T-cell (primary cell): ENCODE results near the gene IDI2. TPM values are rescaled to one million over a fixed set of nuclear protein-coding genes. Genes with fewer than 3 reads are reported as not detected.

Experiments
- ATAC-seq, 4 experiments: fragments of 200-7000 bp in 3 of 4; fragments of 150-1000 bp in 1 of 4; cut with Tn5 transposase; replicated peaks in 1 of 4; 1 replicate in 3 of 4; 2 replicates in 1 of 4; pipeline ENCODE4 v1.10.0; 2021; ENCODE audit warnings: moderate library complexity in 3 of 4, mild to moderate bottlenecking in 2 of 4, moderate number of reproducible peaks in 1 of 4
- CTCF ChIA-PET, 2 donors: fragments of 300-600 bp; sonication (Branson Sonifier 250); formaldehyde crosslinking; loops; one replicate each; lab custom pipeline; 2022; ENCODE audit warnings: antibody characterized with exemption in 2 of 2; lab: Charles Lee
- POLR2A ChIA-PET, 2 donors: fragments of 300-600 bp; sonication (Branson Sonifier 250); formaldehyde crosslinking; loops; one replicate each; lab custom pipeline; 2022; ENCODE audit warnings: antibody characterized with exemption in 2 of 2; lab: Charles Lee
- DNase-seq, 35 experiments: peaks; one replicate each; pipeline versions ENCODE4 v3.0.0 to v3.0.0-alpha.2; 2013 to 2023
- H3K27ac ChIP-seq: one replicate; pipeline ENCODE4 v1.5.1; 2013; ENCODE audit warnings: low read length
- H3K27me3 ChIP-seq, 2 experiments: replicated peaks in 1 of 2; 1 replicate in 1 of 2; 2 replicates in 1 of 2; pipeline versions ENCODE4 v1.6.1 to v1.7.0; 2013; ENCODE audit warnings: low read length in 1 of 2, mixed read lengths in 1 of 2; ENCODE audit not compliant: control insufficient read depth in 2 of 2, insufficient read depth in 2 of 2; ENCODE audit errors: extremely low read depth in 1 of 2
- H3K36me3 ChIP-seq, 2 donors: 1 replicate in 1 of 2; 2 replicates in 1 of 2; pipeline versions ENCODE4 v1.6.1 to v1.7.0; 2013; ENCODE audit warnings: low read length in 1 of 2; ENCODE audit not compliant: control insufficient read depth in 2 of 2, insufficient read depth in 1 of 2; ENCODE audit errors: extremely low read depth in 1 of 2
- H3K4me1 ChIP-seq, 2 experiments: 1 replicate in 1 of 2; 2 replicates in 1 of 2; pipeline versions ENCODE4 v1.6.1 to v1.7.0; 2013; ENCODE audit warnings: low read length in 2 of 2, mixed read lengths in 1 of 2; ENCODE audit not compliant: insufficient read depth in 2 of 2, control insufficient read depth in 1 of 2; ENCODE audit errors: extremely low read depth in 1 of 2
- H3K4me3 ChIP-seq, 2 donors: 1 replicate in 1 of 2; 2 replicates in 1 of 2; pipeline versions ENCODE4 v1.5.1 to v1.7.0; 2013; ENCODE audit warnings: mild to moderate bottlenecking in 2 of 2, low read length in 1 of 2, moderate library complexity in 1 of 2; ENCODE audit not compliant: control insufficient read depth in 1 of 2; ENCODE audit errors: extremely low read depth in 1 of 2
- H3K9me3 ChIP-seq: 2 replicates; pipeline ENCODE4 v1.7.0; 2013
- H3K27ac Mint-ChIP-seq, 2 donors: one replicate each; pipeline ENCODE4 v1.8.0; 2020 to 2021; ENCODE audit warnings: mild to moderate bottlenecking in 2 of 2, mixed read lengths in 2 of 2
- H3K27me3 Mint-ChIP-seq, 2 donors: one replicate each; pipeline ENCODE4 v1.8.0; 2021 to 2022; ENCODE audit warnings: mixed read lengths in 2 of 2
- H3K36me3 Mint-ChIP-seq: one replicate; pipeline ENCODE4 v1.8.0; 2021; ENCODE audit warnings: mixed read lengths
- H3K4me1 Mint-ChIP-seq, 3 donors: one replicate each; pipeline ENCODE4 v1.8.0; 2020 to 2022; ENCODE audit warnings: mixed read lengths in 3 of 3, mild to moderate bottlenecking in 1 of 3
- H3K4me3 Mint-ChIP-seq, 3 donors: one replicate each; pipeline ENCODE4 v1.8.0; 2020 to 2022; ENCODE audit warnings: mild to moderate bottlenecking in 3 of 3, mixed read lengths in 3 of 3, moderate library complexity in 3 of 3
- H3K9me3 Mint-ChIP-seq, 3 donors: one replicate each; pipeline ENCODE4 v1.8.0; 2020 to 2022; ENCODE audit warnings: mixed read lengths in 3 of 3
- WGBS: methylation state at CpG from one replicate; pipeline ENCODE4 v1.1.5; 2013; ENCODE audit warnings: missing lambda C conversion rate; ENCODE audit not compliant: insufficient coverage; 5-methylcytosine and 5-hydroxymethylcytosine counted together
- total RNA-seq, 35 experiments: library from RNA in 6 of 35; stranded (reverse) in 6 of 35; fragments of 120-200 nt in 1 of 35; gene quantifications; one replicate each; pipeline versions ENCODE4 v1.2.1 to v1.2.4 and lab custom pipeline; 2013 to 2026

IDI2 gene
- total RNA-seq: not detected
- total RNA-seq (2013): not detected
- total RNA-seq (lab: John Stamatoyannopoulos, UW): 0 to 0.13 (median 0) reads per million in 29 experiments

DNA sequence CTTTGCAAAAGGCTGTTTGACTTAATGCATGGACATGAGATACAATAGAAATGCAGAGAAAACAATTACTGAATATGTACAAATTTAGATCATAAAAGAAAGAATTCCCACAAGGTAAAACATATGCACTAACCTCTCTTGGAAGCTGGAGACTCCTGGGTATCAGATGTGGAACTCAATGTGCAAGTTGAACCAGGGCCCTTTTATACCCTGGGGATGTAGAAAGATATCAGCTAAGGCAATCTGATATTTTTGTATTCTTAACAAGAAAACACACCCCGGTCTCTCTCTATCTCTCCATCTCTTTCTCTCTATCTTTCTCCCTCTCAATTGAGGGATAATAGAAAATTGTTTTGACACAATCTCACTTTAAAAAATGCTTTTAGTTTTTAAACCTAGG lies at the start of gene IDI2:
Gene IDI2 (minus strand): TSS at position 177 of the 400 bp plus-strand sequence. CDS start 1,136 bp downstream, outside the sequence.
- no CpG with 5 or more reads among the region's 1 CpG for WGBS
- peaks cover under 1% of the 10 kb centered on the region for H3K36me3 Mint-ChIP-seq
- no peak within 1 kb of the TSS for H3K4me3 Mint-ChIP-seq
- Histone ChIP-seq H3K4me3 (no peak within 1 kb of the TSS), H3K27me3 (no peaks in the 10 kb centered on the region), H3K27ac (no peak within 1 kb of the TSS), H3K9me3 (no peaks in the 10 kb centered on the region), H3K36me3 (no peaks in the 10 kb centered on the region), H3K4me1 (no peaks in the 10 kb centered on the region)
- DNase-seq (no peak), ATAC-seq (no peak)
- CTCF ChIA-PET: no interaction called here
- H3K27ac Mint-ChIP-seq: no peak within 1 kb of the TSS
- H3K27me3 Mint-ChIP-seq: no peaks in the 10 kb centered on the region
- POLR2A ChIA-PET: interaction anchor here in 1 of 2 donors (0.6 kb wide), 1 partner anchor 22 kb away, joined by 5 read pairs; no protein-coding TSS in a partner anchor
- H3K9me3 Mint-ChIP-seq: no peaks in the 10 kb centered on the region
- no peaks in the 10 kb centered on the region for H3K4me1 Mint-ChIP-seq

DNA sequence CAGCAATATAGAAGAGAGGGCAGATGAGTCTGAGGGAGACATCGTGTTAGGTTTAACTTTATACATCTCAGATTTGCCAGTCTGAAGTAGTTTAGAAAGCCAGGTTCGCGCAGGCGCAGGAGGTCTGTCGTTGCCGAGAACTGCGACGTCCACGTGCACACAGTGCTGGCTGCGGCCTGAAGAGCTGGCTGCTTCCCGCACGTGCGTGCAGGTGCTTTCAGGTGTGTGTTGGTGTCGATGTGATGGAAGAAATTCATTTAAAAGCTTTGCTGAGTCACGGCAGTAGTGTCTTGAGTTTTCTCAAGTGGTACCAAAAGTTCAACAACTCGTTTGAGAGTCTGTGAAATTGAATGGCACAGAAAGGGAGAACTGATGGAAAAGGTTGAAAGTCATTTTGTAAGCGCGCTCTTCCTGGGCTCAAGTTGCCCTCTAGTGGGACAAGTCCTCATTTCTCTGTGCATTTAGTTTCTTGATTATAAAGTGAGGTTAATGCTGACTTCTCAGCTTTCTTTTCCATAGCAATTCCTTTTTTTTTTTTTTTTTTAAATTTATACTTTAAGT lies 49.2 kb upstream of the IDI2 start:
- no peak overlapping the region for H3K4me3 ChIP-seq
- H3K27me3 Mint-ChIP-seq: no peaks in the 10 kb centered on the region
- ATAC-seq: peak in 1 of 4 experiments; percentile 36
- peaks cover 0 to 42% of the 10 kb centered on the region in 2 donors for H3K36me3 ChIP-seq
- DNase-seq: peak in 1 of 35 experiments; percentile 46
- peaks cover 0 to 5% of the 10 kb centered on the region in 2 experiments for H3K4me1 ChIP-seq
- H3K27ac Mint-ChIP-seq: no peak overlapping the region
- no peaks in the 10 kb centered on the region for H3K27me3 ChIP-seq
- H3K4me3 Mint-ChIP-seq: no peak overlapping the region
- ChIA-PET POLR2A (interaction anchor here (0.6 to 0.8 kb wide), 4 partner anchors 9 to 34 kb away, joined by 3 to 9 read pairs (median 4); no protein-coding TSS in a partner anchor), CTCF (interaction anchor here (0.6 to 2.2 kb wide), 4 partner anchors 12 to 565 kb away, joined by 3 to 7 read pairs (median 4); no protein-coding TSS in a partner anchor)
- 94% methylated on average over 15 of the region's 18 CpGs for WGBS
- H3K9me3 Mint-ChIP-seq: no peaks in the 10 kb centered on the region
- H3K27ac ChIP-seq: no peak overlapping the region
- no peaks in the 10 kb centered on the region for H3K9me3 ChIP-seq
- peaks cover 23% of the 10 kb centered on the region for H3K36me3 Mint-ChIP-seq
- H3K4me1 Mint-ChIP-seq: peaks cover 17 to 31% (median 23%) of the 10 kb centered on the region in 3 donors

DNA sequence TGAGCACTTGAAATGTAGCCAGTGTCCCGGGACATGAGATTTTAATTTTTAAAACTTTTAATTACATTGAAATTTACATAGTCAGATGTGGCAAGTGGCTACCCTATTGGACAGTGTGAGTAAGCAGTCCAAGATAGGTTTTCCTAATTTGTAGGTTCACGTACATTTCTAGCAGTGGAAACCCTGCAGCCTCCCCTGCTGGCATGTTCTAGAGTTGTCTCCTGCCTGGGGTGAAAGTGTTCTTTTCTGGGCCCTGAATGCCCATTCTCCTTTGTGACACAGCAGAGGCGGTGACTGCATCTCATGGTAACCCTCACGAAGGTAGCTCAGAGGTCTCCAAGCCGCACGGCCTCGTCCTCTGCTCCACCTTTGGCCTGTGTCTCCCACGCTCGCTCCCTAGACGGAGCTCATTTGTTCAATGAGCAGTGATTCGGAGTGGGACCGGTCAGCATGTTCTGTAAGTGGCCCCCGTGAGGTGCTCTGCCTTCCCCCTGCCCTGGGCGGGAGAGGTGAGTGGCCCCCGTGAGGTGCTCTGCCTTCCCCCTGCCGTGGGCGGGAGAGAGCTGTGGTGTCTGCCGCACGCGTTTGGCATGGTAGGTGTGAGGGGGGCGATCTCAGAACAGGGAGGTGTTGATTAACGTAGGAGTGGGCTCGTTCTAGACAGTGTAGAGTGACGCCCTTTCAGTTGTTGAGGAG lies 48.5 kb upstream of the IDI2 start:
- H3K27me3 Mint-ChIP-seq: no peaks in the 10 kb centered on the region

DNA sequence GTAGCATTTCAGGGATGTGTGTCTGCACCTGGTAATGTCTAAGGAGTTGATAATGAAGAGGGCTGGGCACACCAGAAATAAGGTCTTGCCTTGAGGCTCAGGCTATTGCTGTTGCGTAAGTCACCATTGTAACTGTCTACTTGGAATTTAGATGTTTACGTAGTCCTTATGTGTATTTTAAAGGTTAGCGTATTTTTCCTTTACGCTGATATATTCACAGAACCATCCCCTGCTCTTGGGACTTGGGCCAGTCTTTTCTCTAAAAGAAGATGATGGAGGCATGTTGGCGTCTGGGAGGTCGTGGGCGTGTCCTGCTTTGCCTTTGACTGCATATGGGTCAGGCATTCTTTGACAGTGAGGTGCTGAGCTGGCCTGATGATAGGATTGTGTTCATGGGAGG lies 45.3 kb upstream of the IDI2 start:
- H3K27me3 ChIP-seq: no peaks in the 10 kb centered on the region
- H3K27ac ChIP-seq: no peak overlapping the region
- Mint-ChIP-seq H3K27ac (no peak overlapping the region), H3K4me3 (no peak overlapping the region), H3K9me3 (no peaks in the 10 kb centered on the region), H3K4me1 (peaks cover 42 to 66% (median 54%) of the 10 kb centered on the region in 3 donors), H3K27me3 (no peaks in the 10 kb centered on the region), H3K36me3 (peaks cover 16% of the 10 kb centered on the region)
- H3K36me3 ChIP-seq: peaks cover 0 to 26% of the 10 kb centered on the region in 2 donors
- no peak overlapping the region for H3K4me3 ChIP-seq
- peaks cover 3 to 11% of the 10 kb centered on the region in 2 experiments for H3K4me1 ChIP-seq
- DNase-seq: no peak
- H3K9me3 ChIP-seq: no peaks in the 10 kb centered on the region
- no peak for ATAC-seq
- CTCF ChIA-PET: no interaction called here
- POLR2A ChIA-PET: no interaction called here
- 98% methylated on average over 6 of the region's 7 CpGs for WGBS

More for the DNA sequence above, 48.5 kb upstream of the IDI2 start:
- Histone ChIP-seq H3K36me3 (peaks cover 0 to 36% of the 10 kb centered on the region in 2 donors), H3K9me3 (no peaks in the 10 kb centered on the region), H3K27ac (no peak overlapping the region), H3K4me1 (peaks cover 0 to 8% of the 10 kb centered on the region in 2 experiments), H3K4me3 (no peak overlapping the region), H3K27me3 (no peaks in the 10 kb centered on the region)
- ChIA-PET POLR2A (interaction anchor here in 1 of 2 donors (0.6 to 0.8 kb wide), 2 partner anchors 24 to 52 kb away, joined by 3 to 4 read pairs; no protein-coding TSS in a partner anchor), CTCF (interaction anchor here in 1 of 2 donors (2.2 kb wide), 1 partner anchor 11 kb away, joined by 7 read pairs; no protein-coding TSS in a partner anchor)
- DNase-seq: no peak
- no peaks in the 10 kb centered on the region for H3K9me3 Mint-ChIP-seq
- H3K4me3 Mint-ChIP-seq: no peak overlapping the region
- ATAC-seq: no peak
- WGBS: 87% methylated on average over 20 of the region's 24 CpGs
- peaks cover 22 to 37% (median 29%) of the 10 kb centered on the region in 3 donors for H3K4me1 Mint-ChIP-seq
- peaks cover 20% of the 10 kb centered on the region for H3K36me3 Mint-ChIP-seq
- H3K27ac Mint-ChIP-seq: no peak overlapping the region

DNA sequence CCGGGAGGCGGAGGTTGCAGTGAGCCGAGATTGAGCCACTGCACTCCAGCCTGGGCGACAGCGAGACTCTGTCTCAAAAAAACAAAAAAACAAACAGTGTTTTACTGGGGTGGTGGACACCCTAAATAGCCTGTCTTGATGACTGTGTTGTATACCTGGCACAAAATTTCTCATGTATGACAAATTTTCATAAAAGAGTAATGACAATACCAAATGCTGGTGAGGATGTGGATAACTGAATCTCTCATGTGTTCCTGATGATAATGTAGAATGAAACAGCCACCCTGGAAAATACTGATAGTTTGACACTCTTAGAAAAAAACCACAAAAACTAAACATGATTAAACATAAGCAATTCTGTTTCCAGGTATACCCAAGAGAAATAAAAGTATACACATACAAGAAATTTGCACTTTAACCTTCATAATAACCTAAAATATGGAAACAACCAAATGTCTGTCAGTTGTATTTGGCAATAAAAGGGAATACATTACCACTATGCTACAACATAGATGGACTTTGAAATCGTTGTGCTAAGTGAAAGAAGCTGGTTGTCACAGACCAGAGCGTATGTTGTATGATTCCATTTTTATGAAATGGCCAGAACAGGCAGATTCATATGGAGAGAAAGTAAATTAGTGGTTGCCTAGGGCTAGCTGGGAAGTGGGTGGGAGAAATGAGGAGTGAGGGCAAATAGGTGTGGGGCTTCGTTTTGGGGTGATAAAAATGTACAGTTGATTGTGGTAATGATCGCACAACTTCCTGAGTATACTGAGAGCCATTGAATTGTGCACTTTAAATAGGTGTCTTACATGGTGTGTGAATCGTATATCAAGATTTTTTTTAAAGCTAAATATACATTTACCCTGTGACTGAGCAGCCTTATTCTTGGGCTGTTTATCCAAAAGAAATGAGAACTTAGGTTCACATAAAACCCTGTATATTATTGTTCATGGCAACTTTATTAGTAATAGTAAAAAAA lies 43.0 kb upstream of the IDI2 start:
- no peaks in the 10 kb centered on the region for H3K9me3 Mint-ChIP-seq

More for the DNA sequence above, 43.0 kb upstream of the IDI2 start:
- Mint-ChIP-seq H3K4me3 (no peak overlapping the region), H3K36me3 (peaks cover 7% of the 10 kb centered on the region), H3K4me1 (peaks cover 52 to 78% (median 62%) of the 10 kb centered on the region in 3 donors), H3K27ac (peak overlapping the region; percentile 1 to 35), H3K27me3 (no peaks in the 10 kb centered on the region)
- H3K36me3 ChIP-seq: peaks cover 0 to 17% of the 10 kb centered on the region in 2 donors
- DNase-seq: no peak
- 61% methylated on average over 2 of the region's 10 CpGs for WGBS
- no peaks in the 10 kb centered on the region for H3K27me3 ChIP-seq
- POLR2A ChIA-PET: interaction anchor here (0.6 to 0.8 kb wide), 3 partner anchors 11 to 19 kb away, joined by 3 to 7 read pairs (median 4); partner anchors contain the start of gene IDI1 (in 1 of the 2)
- ATAC-seq: no peak
- H3K4me1 ChIP-seq: peaks cover 10 to 17% of the 10 kb centered on the region in 2 experiments
- H3K27ac ChIP-seq: peak overlapping the region; percentile 15
- H3K4me3 ChIP-seq: no peak overlapping the region
- no peaks in the 10 kb centered on the region for H3K9me3 ChIP-seq
- CTCF ChIA-PET: no interaction called here
